RWPE2 (cell line): ENCODE measurements around the gene CKMT2.

Experiments used
- ATAC-seq: fragments of 200-7000 bp; cut with Tn5 transposase; 3 replicates; pipeline ENCODE4 v1.9.1; 2021; ENCODE audit warnings: low read depth
- DNase-seq: peaks from one replicate; pipeline ENCODE4 v3.0.0-alpha.2; 2020; ENCODE audit warnings: low spot score
- H3K27ac ChIP-seq: fragments of 450-650 bp; 2 replicates; pipeline ENCODE4 v1.5.1; 2017; ENCODE audit warnings: mild to moderate bottlenecking; ENCODE audit not compliant: poor library complexity, severe bottlenecking
- H3K27me3 ChIP-seq: fragments of 250-450 bp; sonication (Bioruptor Pico); 2 replicates; pipeline ENCODE4 v1.5.1; 2021; ENCODE audit warnings: mild to moderate bottlenecking, moderate library complexity; ENCODE audit not compliant: insufficient read depth, poor library complexity, severe bottlenecking
- H3K36me3 ChIP-seq: fragments of 250-450 bp; sonication (Bioruptor Pico); 2 replicates; pipeline ENCODE4 v1.5.1; 2020; ENCODE audit warnings: low read depth, mild to moderate bottlenecking, moderate library complexity
- H3K4me1 ChIP-seq: fragments of 250-450 bp; sonication (Bioruptor Pico); 2 replicates; pipeline ENCODE4 v1.5.1; 2021; ENCODE audit warnings: mild to moderate bottlenecking, moderate library complexity; ENCODE audit not compliant: insufficient read depth, poor library complexity, severe bottlenecking
- H3K4me3 ChIP-seq: fragments of 250-450 bp; sonication (Bioruptor Pico); 2 replicates; pipeline ENCODE4 v1.5.1; 2021; ENCODE audit warnings: mild to moderate bottlenecking, moderate library complexity; ENCODE audit not compliant: severe bottlenecking
- H3K9me3 ChIP-seq: fragments of 250-450 bp; sonication (Bioruptor Pico); 2 replicates; pipeline ENCODE4 v1.5.1; 2021; ENCODE audit warnings: mild to moderate bottlenecking, moderate library complexity; ENCODE audit not compliant: severe bottlenecking
- TF ChIP-seq, protein P1 (sequence below): fragments of 450-650 bp; IDR thresholded peaks from one replicate; pipeline ENCODE4 v1.5.1; 2017; ENCODE audit warnings: mild to moderate bottlenecking, moderate library complexity; ENCODE audit not compliant: poor library complexity, severe bottlenecking

Gene CKMT2

DNA sequence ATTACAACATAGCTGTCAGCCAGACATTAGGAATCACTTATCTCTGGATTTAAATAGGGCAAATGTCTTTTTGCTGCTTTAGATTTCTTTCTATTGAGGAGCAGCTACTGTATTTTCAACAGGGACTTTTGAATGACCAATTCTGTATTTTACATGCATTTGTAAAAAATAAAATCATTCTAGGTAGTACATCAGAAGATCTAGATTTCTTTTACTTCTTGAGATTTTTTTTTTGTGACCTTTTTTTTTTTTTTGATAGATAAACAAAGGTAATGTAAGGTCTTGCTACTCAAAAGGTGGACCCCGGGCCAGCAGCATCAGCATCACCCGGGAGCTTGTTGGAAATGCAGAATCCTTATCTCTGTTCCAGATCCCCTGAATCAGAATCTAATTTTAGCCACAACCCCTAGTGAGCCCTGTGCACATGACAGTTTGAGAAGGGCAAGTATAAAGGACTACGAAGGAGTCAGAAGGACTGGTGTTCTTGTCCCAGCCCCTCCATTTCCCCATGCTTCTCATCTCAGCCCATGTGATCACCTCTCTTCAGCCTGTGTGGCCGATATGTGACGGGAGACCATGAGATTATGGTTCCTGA is 37.7 kb upstream of the CKMT2 start:
- TF ChIP-seq, protein P1, sequence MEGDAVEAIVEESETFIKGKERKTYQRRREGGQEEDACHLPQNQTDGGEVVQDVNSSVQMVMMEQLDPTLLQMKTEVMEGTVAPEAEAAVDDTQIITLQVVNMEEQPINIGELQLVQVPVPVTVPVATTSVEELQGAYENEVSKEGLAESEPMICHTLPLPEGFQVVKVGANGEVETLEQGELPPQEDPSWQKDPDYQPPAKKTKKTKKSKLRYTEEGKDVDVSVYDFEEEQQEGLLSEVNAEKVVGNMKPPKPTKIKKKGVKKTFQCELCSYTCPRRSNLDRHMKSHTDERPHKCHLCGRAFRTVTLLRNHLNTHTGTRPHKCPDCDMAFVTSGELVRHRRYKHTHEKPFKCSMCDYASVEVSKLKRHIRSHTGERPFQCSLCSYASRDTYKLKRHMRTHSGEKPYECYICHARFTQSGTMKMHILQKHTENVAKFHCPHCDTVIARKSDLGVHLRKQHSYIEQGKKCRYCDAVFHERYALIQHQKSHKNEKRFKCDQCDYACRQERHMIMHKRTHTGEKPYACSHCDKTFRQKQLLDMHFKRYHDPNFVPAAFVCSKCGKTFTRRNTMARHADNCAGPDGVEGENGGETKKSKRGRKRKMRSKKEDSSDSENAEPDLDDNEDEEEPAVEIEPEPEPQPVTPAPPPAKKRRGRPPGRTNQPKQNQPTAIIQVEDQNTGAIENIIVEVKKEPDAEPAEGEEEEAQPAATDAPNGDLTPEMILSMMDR = peak; percentile 83
- DNase-seq = no peak
- Histone ChIP-seq H3K4me3 (no peak overlapping the region), H3K27me3 (no peaks in the 10 kb centered on the region), H3K9me3 (no peaks in the 10 kb centered on the region), H3K4me1 (no peaks in the 10 kb centered on the region), H3K27ac (no peak overlapping the region), H3K36me3 (no peaks in the 10 kb centered on the region)
- no peak for ATAC-seq

DNA sequence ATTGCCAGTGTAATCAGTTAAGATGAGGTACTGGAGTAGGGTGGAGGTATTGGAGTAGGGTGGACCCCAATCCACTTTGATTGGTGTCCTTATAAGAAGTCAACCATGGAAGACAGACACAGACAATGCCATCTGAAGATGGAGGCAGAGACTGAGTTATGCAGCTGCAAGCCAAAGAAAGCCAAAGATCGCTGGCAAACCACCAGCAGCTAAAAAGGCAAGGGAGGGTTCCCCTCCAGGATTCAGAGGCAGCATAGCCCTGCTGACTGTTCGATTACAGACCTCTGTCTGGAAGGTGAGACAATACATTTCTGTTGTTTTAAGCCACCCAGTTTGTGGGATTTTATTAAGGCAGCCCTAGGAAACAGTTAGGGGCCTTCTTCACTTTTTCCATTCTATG is 30.5 kb upstream of the CKMT2 start:
- Histone ChIP-seq H3K4me1 (no peaks in the 10 kb centered on the region), H3K27ac (no peak overlapping the region), H3K36me3 (no peaks in the 10 kb centered on the region), H3K27me3 (no peaks in the 10 kb centered on the region), H3K4me3 (no peak overlapping the region), H3K9me3 (no peaks in the 10 kb centered on the region)
- no peak for DNase-seq
- TF ChIP-seq, protein P1 = no peak
- ATAC-seq = peak; percentile 19; the same call in 1 of the 3 replicates

DNA sequence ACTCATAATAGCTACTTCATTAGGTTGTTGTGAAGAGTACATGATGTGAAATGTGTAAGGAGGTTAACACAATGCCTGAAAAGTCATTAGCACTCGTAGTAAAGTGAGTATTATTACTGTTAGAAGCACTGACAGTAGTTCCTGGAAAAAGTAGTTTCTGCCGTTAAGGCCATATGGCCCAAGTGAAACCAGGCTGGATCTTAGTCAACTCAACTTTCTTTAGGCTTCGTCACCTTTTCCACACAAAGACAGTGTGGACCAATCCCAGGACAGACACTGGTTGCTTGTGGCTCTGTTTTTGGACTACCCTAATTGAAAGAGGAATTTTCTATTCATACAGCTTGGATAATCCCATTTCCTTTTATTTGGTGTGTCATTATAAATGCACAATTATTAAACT is 29.4 kb upstream of the CKMT2 start:
- Histone ChIP-seq H3K27me3 (no peaks in the 10 kb centered on the region), H3K27ac (no peak overlapping the region), H3K4me1 (no peaks in the 10 kb centered on the region), H3K36me3 (no peaks in the 10 kb centered on the region), H3K9me3 (no peaks in the 10 kb centered on the region), H3K4me3 (no peak overlapping the region)
- DNase-seq (no peak), ATAC-seq (no peak)
- TF ChIP-seq, protein P1 = no peak

DNA sequence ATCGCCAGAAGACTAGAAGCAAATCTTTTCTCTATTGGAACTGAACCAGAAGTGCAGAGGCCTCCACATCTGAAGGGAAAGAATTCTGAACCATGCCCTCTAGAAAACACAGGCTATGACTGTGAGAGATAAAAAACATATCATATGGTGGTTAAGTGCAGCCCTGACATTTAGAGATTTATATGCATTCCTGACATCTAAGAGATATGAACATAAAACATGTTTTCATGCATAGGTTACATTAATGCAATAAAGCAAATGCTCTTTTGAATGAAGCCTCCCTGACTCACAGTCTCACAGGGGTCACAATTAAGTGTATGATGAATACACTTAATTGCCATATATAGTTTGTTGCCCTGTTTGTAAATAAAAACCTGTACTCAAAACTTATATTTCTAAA is 28.9 kb upstream of the CKMT2 start:
- Histone ChIP-seq H3K4me3 (no peak overlapping the region), H3K27ac (no peak overlapping the region), H3K36me3 (no peaks in the 10 kb centered on the region), H3K9me3 (no peaks in the 10 kb centered on the region), H3K27me3 (no peaks in the 10 kb centered on the region), H3K4me1 (no peaks in the 10 kb centered on the region)
- ATAC-seq = no peak
- TF ChIP-seq, protein P1 = no peak
- no peak for DNase-seq

DNA sequence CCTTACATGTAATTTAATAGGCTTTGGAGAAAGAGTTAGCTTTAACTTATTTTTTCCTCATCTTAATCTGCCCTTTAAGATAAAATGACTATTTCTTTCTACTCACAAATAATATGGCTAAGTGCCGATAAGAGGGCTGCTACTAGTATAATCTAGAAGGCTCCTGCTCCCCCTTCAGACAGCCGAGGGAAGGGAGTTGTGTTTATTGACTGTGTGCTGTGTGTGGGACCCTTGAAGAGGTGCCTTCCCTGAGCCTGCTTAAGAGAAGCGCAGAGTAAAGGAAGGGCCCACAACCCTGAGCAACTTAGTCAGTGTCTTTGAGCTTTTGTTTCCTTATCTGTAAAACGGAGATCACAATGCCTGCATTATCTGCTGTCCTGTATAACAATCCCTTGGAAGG is 28.1 kb upstream of the CKMT2 start:
- TF ChIP-seq, protein P1 = no peak
- H3K9me3 ChIP-seq = no peaks in the 10 kb centered on the region
- no peaks in the 10 kb centered on the region for H3K4me1 ChIP-seq
- DNase-seq = no peak
- no peaks in the 10 kb centered on the region for H3K36me3 ChIP-seq
- no peak overlapping the region for H3K4me3 ChIP-seq
- H3K27ac ChIP-seq = no peak overlapping the region
- H3K27me3 ChIP-seq = no peaks in the 10 kb centered on the region
- ATAC-seq = no peak
